Astrocyte of the cerebellum (primary cell): ENCODE data around the gene DERL3.
A peak's percentile ranks its signal among the peaks of the same experiment; 100 is the strongest.

Source experiments
- DNase-seq: peaks from one replicate; pipeline ENCODE4 v3.0.0-alpha.2; 2011; ENCODE audit warnings: low read depth
- H3K4me3 ChIP-seq: 2 replicates; pipeline ENCODE4 v1.5.1; 2011; ENCODE audit warnings: mild to moderate bottlenecking, low read depth, low read length, moderate library complexity
- CTCF ChIP-seq: IDR thresholded peaks from 2 replicates; pipeline ENCODE4 v1.5.1; 2012; ENCODE audit warnings: low read length, low read depth, moderate library complexity, mild to moderate bottlenecking; ENCODE audit errors: missing control alignments
- in situ Hi-C: cut with HindIII; loops from 2 replicates; pipeline ENCODE4 v1.10.0; 2017; ENCODE audit warnings: low sequenced_read_pairs

DERL3 gene

GRCh38 chr22:23831781-23832180, 7.0 kb downstream of the DERL3 start:
- in situ Hi-C loops, result loop anchor here (10.0 kb wide), 1 partner anchor 297 kb away; no protein-coding TSS in a partner anchor
- TF ChIP-seq CTCF, result no peak
- no peak overlapping the region for H3K4me3 ChIP-seq
- no peak for DNase-seq

GRCh38 chr22:23831261-23831660, 7.5 kb downstream of the DERL3 start:
- H3K4me3 ChIP-seq, result no peak overlapping the region
- DNase-seq, result no peak
- in situ Hi-C loops, result loop anchor here (10.0 kb wide), 1 partner anchor 296 kb away; no protein-coding TSS in a partner anchor
- TF ChIP-seq CTCF, result no peak

GRCh38 chr22:23829845-23830372, 8.9 kb downstream of the DERL3 start:
- in situ Hi-C loops, result loop anchor here (10.0 kb wide), 1 partner anchor 295 kb away; no protein-coding TSS in a partner anchor
- no peak for TF ChIP-seq CTCF
- DNase-seq, result peak; percentile 90
- H3K4me3 ChIP-seq, result no peak overlapping the region

- H3K4me3 ChIP-seq, result no peak overlapping the region
- TF ChIP-seq CTCF, result no peak
- in situ Hi-C loops, result no loop called here
- no peak for DNase-seq
Observed at GRCh38 chr22:23828800-23829680, 9.8 kb downstream of the DERL3 start.

- in situ Hi-C loops, result no loop called here
- no peak for TF ChIP-seq CTCF
- no peak for DNase-seq
- no peak overlapping the region for H3K4me3 ChIP-seq
Observed at GRCh38 chr22:23827351-23827995, 11.3 kb downstream of the DERL3 start.

GRCh38 chr22:23826510-23827350, 12.1 kb downstream of the DERL3 start:
- no peak for DNase-seq
- no peak overlapping the region for H3K4me3 ChIP-seq
- no peak for TF ChIP-seq CTCF
- in situ Hi-C loops, result no loop called here
